ENCODE results near the gene RPN1. TPM values are rescaled to one million over a fixed set of nuclear protein-coding genes. Genes with fewer than 3 reads are reported as not detected.
A peak's percentile ranks its signal among the peaks of the same experiment; 100 is the strongest.

Gene RPN1
- total and polyA plus RNA-seq, 2 donors (not counting 1 experiment from before 2014, with no cell fraction given), result 40.4 to 80.6 TPM

DNA sequence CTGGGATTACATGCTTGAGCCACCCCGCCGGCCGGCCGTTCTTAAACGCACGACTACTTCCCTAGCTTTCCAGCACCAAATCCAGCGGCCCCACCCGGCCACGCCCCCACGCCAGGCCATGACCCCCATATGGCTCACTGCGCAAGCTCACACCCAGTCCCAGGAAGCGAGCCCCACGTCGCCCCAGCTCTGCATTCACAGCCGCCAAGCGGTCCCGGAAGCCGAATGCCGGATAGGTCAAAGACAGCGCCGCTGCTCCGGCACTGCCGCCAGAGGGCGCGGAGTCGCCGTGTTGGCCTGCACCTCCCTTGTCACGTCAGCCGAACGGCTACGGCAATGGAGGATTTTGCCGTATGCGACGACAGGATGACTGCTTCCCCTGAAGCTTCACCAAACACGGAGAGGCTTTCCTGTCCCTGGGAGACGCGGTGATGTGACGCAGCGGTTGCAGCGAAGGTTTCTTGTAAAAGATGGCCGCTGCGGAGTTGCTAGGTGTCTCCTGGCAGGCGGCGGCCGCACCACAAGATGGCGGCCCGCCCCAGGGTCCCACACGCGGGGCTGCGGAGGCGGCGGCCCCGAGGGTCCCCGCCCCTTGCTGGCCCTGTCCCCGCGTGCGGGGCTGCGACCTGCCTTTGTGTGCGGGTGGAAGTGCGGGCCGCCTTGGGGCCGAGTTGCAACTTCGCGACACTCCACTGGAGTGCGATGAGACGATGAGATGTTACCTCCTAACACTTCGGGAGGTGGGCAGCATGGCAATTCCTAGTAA lies 30.2 kb upstream of the RPN1 start:
- Histone ChIP-seq H3K79me2 (ENCODE audit: control insufficient read depth, insufficient read depth, low read length) (peaks cover 3% of the 10 kb centered on the region), H3K4me1 (ENCODE audit: control insufficient read depth in 2 of 2, insufficient read depth in 2 of 2, low read length in 2 of 2) (peaks cover 20 to 32% of the 10 kb centered on the region in 2 donors), H4K20me1 (ENCODE audit: control insufficient read depth, insufficient read depth, low read length, poor library complexity, severe bottlenecking) (no peaks in the 10 kb centered on the region), H2AFZ (ENCODE audit: insufficient read depth, low read depth, low read length, poor library complexity, severe bottlenecking) (peak overlapping the region; percentile 99), H3K4me3 (ENCODE audit: control extremely low read depth in 1 of 5, extremely low read depth in 1 of 5, insufficient read depth in 1 of 5, low read depth in 2 of 5, low read length in 4 of 5) (peak overlapping the region; percentile 67 to 89 (median 74)), H3K4me2 (replicated peaks; ENCODE audit: low read depth, low read length, poor library complexity, severe bottlenecking) (peak overlapping the region; percentile 80), H3K9me3 (ENCODE audit: control extremely low read depth in 1 of 3, control insufficient read depth in 2 of 3, insufficient read depth in 1 of 3, low read length in 2 of 3) (peaks cover 0 to 6% (median 0%) of the 10 kb centered on the region in 3 donors), H3K9ac (ENCODE audit: low read length) (peak overlapping the region; percentile 95), H3K27me3 (replicated peaks in 1 of 4; ENCODE audit: control extremely low read depth in 1 of 4, control insufficient read depth in 3 of 4, insufficient read depth in 4 of 4, low read length in 3 of 4) (no peaks in the 10 kb centered on the region), H3K27ac (ENCODE audit: low read length in 2 of 2) (peak overlapping the region; percentile 93 to 95), H3K36me3 (replicated peaks in 1 of 2; ENCODE audit: control extremely low read depth in 1 of 2, control insufficient read depth in 1 of 2, extremely low read depth in 1 of 2, insufficient read depth in 2 of 2, low read length in 1 of 2) (no peaks in the 10 kb centered on the region)
- ChIA-PET POLR2A (interaction anchor here (0.6 to 2.5 kb wide), 13 partner anchors 10 to 290 kb away, joined by 3 to 19 read pairs (median 7); partner anchors contain the start of genes ACAD9, RAB7A and RPN1), CTCF (interaction anchor here (0.6 to 3.3 kb wide), 36 partner anchors 10 to 565 kb away, joined by 3 to 85 read pairs (median 4); partner anchors contain the start of genes ACAD9, RAB7A and RPN1)
- Mint-ChIP-seq H3K4me1 (peaks cover 21% of the 10 kb centered on the region), H3K9me3 (ENCODE audit: insufficient read depth) (no peaks in the 10 kb centered on the region), H3K27me3 (no peaks in the 10 kb centered on the region), H3K4me3 (peak overlapping the region; percentile 98), H3K27ac (peak overlapping the region; percentile 99)
- intact Hi-C loops (cut with micrococcal nuclease), result loop anchor here (1.0 to 2.0 kb wide), 7 partner anchors 30 to 199 kb away; partner anchors contain the start of genes ACAD9 and RPN1
- peak; percentile 94 for ATAC-seq (ENCODE audit: low read depth)
- WGBS (ENCODE audit: insufficient coverage), result under 1% methylated on average over 66 of the region's 67 CpGs
- DNase-seq, result peak; percentile 98
- TF ChIP-seq EZH2 (IDR thresholded peaks at IDR 0.05; ENCODE audit: borderline replicate concordance, insufficient read depth, low read depth, low read length, poor library complexity, severe bottlenecking), result no peak
- TF ChIP-seq CTCF (IDR thresholded peaks at IDR 0.05), result peak; percentile 94

- H3K36me3 ChIP-seq (replicated peaks in 1 of 2; ENCODE audit: control extremely low read depth in 1 of 2, control insufficient read depth in 1 of 2, extremely low read depth in 1 of 2, insufficient read depth in 2 of 2, low read length in 1 of 2), result no peaks in the 10 kb centered on the region
- H3K4me3 ChIP-seq (ENCODE audit: control extremely low read depth in 1 of 5, extremely low read depth in 1 of 5, insufficient read depth in 1 of 5, low read depth in 2 of 5, low read length in 4 of 5), result no peak overlapping the region
- no peak overlapping the region for H2AFZ ChIP-seq (ENCODE audit: insufficient read depth, low read depth, low read length, poor library complexity, severe bottlenecking)
- no peak for DNase-seq
- H3K79me2 ChIP-seq (ENCODE audit: control insufficient read depth, insufficient read depth, low read length), result peaks cover 3% of the 10 kb centered on the region
- no CpG with 5 or more reads among the region's 2 CpGs for WGBS (ENCODE audit: insufficient coverage)
- peaks cover 13 to 31% of the 10 kb centered on the region in 2 donors for H3K4me1 ChIP-seq (ENCODE audit: control insufficient read depth in 2 of 2, insufficient read depth in 2 of 2, low read length in 2 of 2)
- no peak overlapping the region for H3K9ac ChIP-seq (ENCODE audit: low read length)
- Mint-ChIP-seq H3K27me3 (no peaks in the 10 kb centered on the region), H3K4me3 (peak overlapping the region; percentile 98), H3K4me1 (peaks cover 21% of the 10 kb centered on the region), H3K9me3 (ENCODE audit: insufficient read depth) (no peaks in the 10 kb centered on the region), H3K27ac (peak overlapping the region; percentile 81)
- no peak for TF ChIP-seq CTCF (IDR thresholded peaks at IDR 0.05)
- TF ChIP-seq EZH2 (IDR thresholded peaks at IDR 0.05; ENCODE audit: borderline replicate concordance, insufficient read depth, low read depth, low read length, poor library complexity, severe bottlenecking), result no peak
- intact Hi-C loops (cut with micrococcal nuclease), result no loop called here
- H3K4me2 ChIP-seq (replicated peaks; ENCODE audit: low read depth, low read length, poor library complexity, severe bottlenecking), result no peak overlapping the region
- ChIA-PET POLR2A (interaction anchor here (0.7 to 2.5 kb wide), 3 partner anchors 46 to 746 kb away, joined by 5 to 19 read pairs (median 13); partner anchors contain the start of genes ACAD9 and RAB7A), CTCF (interaction anchor here (0.7 to 3.3 kb wide), 6 partner anchors 23 to 254 kb away, joined by 4 to 85 read pairs (median 18); partner anchors contain the start of gene ACAD9)
- peaks cover 0 to 2% (median 0%) of the 10 kb centered on the region in 3 donors for H3K9me3 ChIP-seq (ENCODE audit: control extremely low read depth in 1 of 3, control insufficient read depth in 2 of 3, insufficient read depth in 1 of 3, low read length in 2 of 3)
- no peaks in the 10 kb centered on the region for H4K20me1 ChIP-seq (ENCODE audit: control insufficient read depth, insufficient read depth, low read length, poor library complexity, severe bottlenecking)
- no peaks in the 10 kb centered on the region for H3K27me3 ChIP-seq (replicated peaks in 1 of 4; ENCODE audit: control extremely low read depth in 1 of 4, control insufficient read depth in 3 of 4, insufficient read depth in 4 of 4, low read length in 3 of 4)
- H3K27ac ChIP-seq (ENCODE audit: low read length in 2 of 2), result no peak overlapping the region
- no peak for ATAC-seq (ENCODE audit: low read depth)
Measured at GRCh38 chr3:128679338-128679737, 28.7 kb upstream of the RPN1 start.

All from B cell (primary cell).